K562 (cell line): Measurements from ENCODE around the gene CRKL. TPM values are rescaled to one million over a fixed set of nuclear protein-coding genes. Genes with fewer than 3 reads are reported as not detected.

Source experiments
- BCL6 ChIP-seq: fragments of 250-450 bp; sonication (Bioruptor Pico); IDR thresholded peaks from 2 replicates; pipeline ENCODE4 v1.4.0; 2020
- CBX2 ChIP-seq: fragments of 200-600 bp; sonication (generic); IDR thresholded peaks from one replicate; pipeline ENCODE4 v1.6.1; 2012; ENCODE audit warnings: mild to moderate bottlenecking, low read length, inconsistent platforms; ENCODE audit not compliant: insufficient read depth, poor library complexity, severe bottlenecking
- CBX8 ChIP-seq: fragments of 200-600 bp; sonication (generic); IDR thresholded peaks from 2 replicates; pipeline ENCODE4 v1.6.1; 2012; ENCODE audit warnings: borderline replicate concordance, mixed run types, low read depth, mild to moderate bottlenecking, moderate library complexity, mixed read lengths, low read length, control low read depth, inconsistent platforms; ENCODE audit not compliant: poor library complexity, severe bottlenecking; ENCODE audit errors: extremely low read depth
- HDAC8 ChIP-seq: fragments of 450-650 bp; IDR thresholded peaks from 2 replicates; pipeline ENCODE4 v1.6.1; 2016; ENCODE audit warnings: mild to moderate bottlenecking, missing genetic modification characterization, moderate library complexity, missing compliant biosample characterization
- HOXB6 ChIP-seq: fragments of 250-450 bp; sonication (Bioruptor Pico); IDR thresholded peaks from 2 replicates; pipeline ENCODE4 v1.5.1; 2022; ENCODE audit warnings: mild to moderate bottlenecking, borderline replicate concordance
- MGA ChIP-seq: fragments of 450-650 bp; IDR thresholded peaks from 2 replicates; pipeline ENCODE4 v1.6.1; 2016; ENCODE audit warnings: mild to moderate bottlenecking, moderate library complexity
- NCOA2 ChIP-seq, 2 experiments: fragments of 450-650 bp; IDR thresholded peaks; 2 replicates each; pipeline ENCODE4 v1.6.1; 2018; ENCODE audit warnings: mild to moderate bottlenecking in 2 of 2, moderate library complexity in 1 of 2; ENCODE audit not compliant: partially characterized antibody in 2 of 2
- PBX2 ChIP-seq, 2 experiments: IDR thresholded peaks in 1 of 2; conservative IDR thresholded peaks in 1 of 2; 2 replicates each; pipeline ENCODE4 v1.6.1; 2016; ENCODE audit warnings: low read depth in 2 of 2, mild to moderate bottlenecking in 1 of 2, missing compliant biosample characterization in 1 of 2, missing genetic modification characterization in 1 of 2, moderate library complexity in 1 of 2
- SRSF7 ChIP-seq: fragments of 200-400 bp; formaldehyde crosslinking; optimal IDR thresholded peaks from 2 replicates; pipeline ENCODE3; 2017; ENCODE audit warnings: mild to moderate bottlenecking, low read depth, low read length
- polyA plus RNA-seq, 8 experiments: library from polyadenylated mRNA; depleted of rRNA in 4 of 8; stranded (reverse) in 5 of 8; unstranded in 3 of 8; fragments of >200 nt; fragmentation: Nextera tagmentation in 2 of 8; fragmentation: Illumina TruSeq in 1 of 8; extraction: Ambion mirVana in 2 of 8; extraction: Trizol in 1 of 8; gene quantifications; 2 replicates each; pipeline versions ENCODE4 v1.2.1 to v1.2.3, GENCODE V29; 2011 to 2014; ENCODE audit warnings: inconsistent platforms in 1 of 8, missing spikeins in 1 of 8
- total RNA-seq, 7 experiments: library from RNA; depleted of rRNA in 6 of 7; stranded (reverse); fragments of >200 nt in 6 of 7; fragmentation: Illumina TruSeq in 2 of 7; extraction: Trizol in 2 of 7; gene quantifications; 2 replicates each; pipeline versions ENCODE4 v1.2.1 to v1.2.3, GENCODE V29; 2011 to 2021; ENCODE audit warnings: low replicate concordance in 1 of 7

The CRKL gene
- total and polyA plus RNA-seq, 9 of the 15 experiments (the other 6 are each of a cell fraction or from before 2014, with no cell fraction given), result 100 to 263 (median 124) TPM

GRCh38 chr22:20937794-20938671, 20.8 kb downstream of the CRKL start (continued):
- TF ChIP-seq MGA (no peak), HDAC8 (tag) (no peak), BCL6 (no peak), PBX2 (CRISPR knock-in tag; IDR thresholded peaks at IDR 0.05; ENCODE audit: low read depth) (no peak), PBX2 (tag; conservative IDR thresholded peaks at IDR 0.05; ENCODE audit: low read depth) (no peak), CBX2 (no peak), SRSF7 (no peak), NCOA2 (IDR thresholded peaks at IDR 0.05; ENCODE audit: partially characterized antibody in 2 of 2) (no peak), HOXB6 (CRISPR knock-in tag) (no peak), CBX8 (no peak)
